GM21528 (cell line): ENCODE measurements around the gene KRT33A.
"Not testable (repeated sequence)": the region's sequence is repeated elsewhere in the genome, so short reads cannot be mapped to it uniquely, and the experiment has no call there.

Experiments
- ATAC-seq: cut with Tn5 transposase; IDR thresholded peaks from one replicate; pipeline ENCODE4 v1.9.1; 2021; ENCODE audit warnings: mild to moderate bottlenecking, moderate library complexity; ENCODE audit not compliant: unreplicated experiment, low FRiP score

The KRT33A gene

GRCh38 chr17:41366070-41366469 lies 15.4 kb upstream of the KRT33A start:
- ATAC-seq, result no peak

- no peak for ATAC-seq
Observed at GRCh38 chr17:41363881-41364280, 13.3 kb upstream of the KRT33A start.

- no peak for ATAC-seq
Observed at GRCh38 chr17:41360296-41360995, 9.8 kb upstream of the KRT33A start.

- no peak for ATAC-seq
Observed at GRCh38 chr17:41354536-41354935, 3.9 kb upstream of the KRT33A start.

- ATAC-seq, result no peak
Observed at GRCh38 chr17:41352597-41353366, 2.2 kb upstream of the KRT33A start.

GRCh38 chr17:41351177-41351576 lies 549 bp upstream of the KRT33A start:
- ATAC-seq, result no peak

- ATAC-seq, result no peak
Observed at GRCh38 chr17:41347869-41348760, 2.5 kb downstream of the KRT33A start.

GRCh38 chr17:41346421-41346820 lies 4.2 kb downstream of the KRT33A start:
- ATAC-seq, result not testable (repeated sequence)

GRCh38 chr17:41345992-41346391 lies 4.6 kb downstream of the KRT33A start:
- no peak for ATAC-seq

GRCh38 chr17:41343029-41343428 lies 7.6 kb downstream of the KRT33A start:
- ATAC-seq, result no peak

GRCh38 chr17:41340934-41341861 lies 9.4 kb downstream of the KRT33A start:
- ATAC-seq, result no peak

- no peak for ATAC-seq
Observed at GRCh38 chr17:41340494-41340893, 10.1 kb downstream of the KRT33A start.

- no peak for ATAC-seq
Observed at GRCh38 chr17:41339571-41340172, 11.0 kb downstream of the KRT33A start.

- ATAC-seq, result no peak
Observed at GRCh38 chr17:41338961-41339485, 11.6 kb downstream of the KRT33A start.

GRCh38 chr17:41335747-41336146 lies 14.9 kb downstream of the KRT33A start:
- no peak for ATAC-seq

- no peak for ATAC-seq
Observed at GRCh38 chr17:41334385-41335305, 16.0 kb downstream of the KRT33A start.

GRCh38 chr17:41333836-41334235 lies 16.8 kb downstream of the KRT33A start:
- no peak for ATAC-seq

- ATAC-seq, result no peak
Observed at GRCh38 chr17:41333098-41333497, 17.5 kb downstream of the KRT33A start.
